ENCODE measurements around the gene PAX7.

Gene PAX7

DNA sequence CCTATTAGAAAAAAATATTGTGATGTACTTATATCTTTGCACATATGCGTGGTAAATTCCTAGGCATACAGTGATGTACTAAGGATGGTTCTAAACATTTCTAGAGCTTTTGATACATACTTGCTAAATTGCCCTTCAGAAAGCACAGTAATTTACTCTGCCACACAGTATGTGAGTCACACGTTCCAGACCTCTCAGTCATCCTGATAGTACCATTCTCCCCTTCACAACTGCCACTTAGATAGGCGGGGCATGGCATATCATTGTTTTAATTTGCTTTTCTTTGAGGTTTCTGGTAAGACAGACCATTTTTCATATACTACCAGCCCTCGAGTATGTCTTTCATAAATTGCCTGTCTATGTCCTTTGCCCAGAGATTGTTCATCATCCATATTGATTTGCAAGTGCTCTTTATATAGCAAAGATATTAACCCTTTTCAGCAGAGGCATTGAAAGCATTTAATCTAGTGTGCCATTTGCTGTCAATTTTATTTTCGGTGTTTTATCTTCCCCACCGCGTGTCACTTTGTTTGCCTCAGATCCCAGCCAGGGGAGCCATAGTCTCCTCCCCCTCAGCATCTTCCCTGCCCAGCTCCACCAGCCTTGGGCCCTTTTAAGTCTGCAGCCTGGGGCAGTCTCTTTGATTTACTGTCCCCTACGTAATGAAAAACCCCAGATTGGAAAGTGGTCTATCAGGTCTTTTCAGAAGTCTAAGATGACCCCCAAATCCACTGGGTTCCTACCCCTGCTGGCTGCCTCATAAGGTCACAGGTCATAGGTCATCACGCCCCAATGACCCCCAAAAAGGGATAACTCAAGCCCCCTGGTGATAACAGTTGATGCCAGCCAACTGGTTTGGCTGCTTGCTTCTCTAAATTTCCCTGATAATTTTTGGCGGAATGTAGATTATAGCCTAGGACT, 11.8 kb upstream of the PAX7 start:
- DNase-seq (ENCODE audit: low read depth in 2 of 2), result no peak

DNA sequence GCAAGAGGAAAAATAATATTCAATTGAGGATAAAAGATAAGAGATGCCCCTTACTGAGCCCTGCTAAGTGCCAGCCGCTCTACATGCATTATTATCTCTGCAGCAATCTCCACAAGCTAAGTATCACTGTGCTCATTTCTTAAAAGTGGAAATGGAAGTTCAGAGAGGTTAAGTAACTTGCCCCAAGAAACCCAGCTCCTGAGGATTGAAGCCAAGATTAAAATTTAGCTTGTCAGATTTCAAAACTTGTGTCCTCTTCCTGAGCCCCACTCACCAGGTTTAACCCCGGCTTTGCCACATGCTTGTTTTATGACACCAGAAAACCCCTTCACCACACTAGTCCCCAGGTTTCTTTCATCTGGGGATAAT, 11.2 kb upstream of the PAX7 start:
- DNase-seq (ENCODE audit: low read depth in 2 of 2), result no peak

DNA sequence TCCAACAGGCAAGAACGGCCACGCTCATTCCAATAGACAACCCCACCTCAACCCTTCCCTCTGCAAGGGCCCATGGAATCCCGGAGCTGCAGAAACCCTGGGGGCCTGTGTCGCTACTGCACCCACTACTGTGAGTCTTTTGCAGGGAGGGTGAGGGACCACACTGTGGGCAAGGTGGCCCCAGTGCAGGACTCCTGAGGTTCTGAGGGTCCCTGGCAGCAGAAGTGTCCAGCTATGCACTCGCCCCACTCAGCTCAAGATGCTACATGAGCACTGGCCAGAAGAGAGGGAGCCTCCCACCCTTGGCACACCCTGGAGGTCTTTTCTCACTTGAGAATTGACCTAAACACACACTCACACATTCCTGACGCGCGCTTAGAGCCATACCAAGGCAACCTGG, 2.1 kb upstream of the PAX7 start:
- DNase-seq (ENCODE audit: low read depth in 2 of 2), result no peak

DNA sequence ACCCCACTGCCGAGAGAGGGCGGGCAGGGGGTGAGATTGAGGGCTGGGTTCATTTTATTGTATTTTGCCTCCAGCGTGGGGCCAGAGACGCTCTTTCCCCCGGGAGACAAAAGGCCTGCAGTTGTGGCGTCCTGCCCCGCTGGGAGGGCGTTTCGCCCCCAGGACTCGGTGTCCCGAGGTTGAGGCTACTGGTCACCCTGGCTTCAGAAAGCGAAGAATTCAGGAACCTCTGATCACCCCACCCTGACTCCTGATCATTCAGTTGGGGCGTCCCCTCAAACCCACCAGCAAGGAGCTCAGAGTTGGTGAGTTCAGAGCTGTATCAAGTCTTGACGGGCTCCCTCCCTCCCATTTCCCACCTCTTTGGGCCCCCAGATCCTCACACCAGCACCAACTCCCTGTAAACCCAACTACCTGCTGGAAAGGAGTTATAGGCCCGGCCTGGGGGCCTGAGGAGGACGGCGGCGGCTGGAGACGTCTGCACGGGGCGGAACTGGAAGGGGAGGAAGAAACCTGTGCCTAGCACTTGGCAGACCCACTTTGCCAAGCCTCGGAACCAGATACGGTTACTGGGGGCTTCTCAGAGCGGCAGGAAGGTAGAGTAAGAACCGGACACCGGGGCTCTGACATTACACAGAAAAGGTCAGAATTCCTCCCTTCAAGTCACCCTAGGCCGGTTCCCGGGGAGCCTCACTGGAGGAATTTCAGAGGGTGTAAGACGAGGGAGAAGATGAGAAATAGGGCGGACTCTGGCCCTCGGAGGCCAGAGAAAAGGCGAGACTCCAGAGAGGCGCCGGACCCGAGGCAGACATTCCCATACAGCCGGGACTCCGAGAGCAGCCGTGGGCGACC, 761 bp upstream of the PAX7 start:
- no peak for DNase-seq (ENCODE audit: low read depth in 2 of 2)

DNA sequence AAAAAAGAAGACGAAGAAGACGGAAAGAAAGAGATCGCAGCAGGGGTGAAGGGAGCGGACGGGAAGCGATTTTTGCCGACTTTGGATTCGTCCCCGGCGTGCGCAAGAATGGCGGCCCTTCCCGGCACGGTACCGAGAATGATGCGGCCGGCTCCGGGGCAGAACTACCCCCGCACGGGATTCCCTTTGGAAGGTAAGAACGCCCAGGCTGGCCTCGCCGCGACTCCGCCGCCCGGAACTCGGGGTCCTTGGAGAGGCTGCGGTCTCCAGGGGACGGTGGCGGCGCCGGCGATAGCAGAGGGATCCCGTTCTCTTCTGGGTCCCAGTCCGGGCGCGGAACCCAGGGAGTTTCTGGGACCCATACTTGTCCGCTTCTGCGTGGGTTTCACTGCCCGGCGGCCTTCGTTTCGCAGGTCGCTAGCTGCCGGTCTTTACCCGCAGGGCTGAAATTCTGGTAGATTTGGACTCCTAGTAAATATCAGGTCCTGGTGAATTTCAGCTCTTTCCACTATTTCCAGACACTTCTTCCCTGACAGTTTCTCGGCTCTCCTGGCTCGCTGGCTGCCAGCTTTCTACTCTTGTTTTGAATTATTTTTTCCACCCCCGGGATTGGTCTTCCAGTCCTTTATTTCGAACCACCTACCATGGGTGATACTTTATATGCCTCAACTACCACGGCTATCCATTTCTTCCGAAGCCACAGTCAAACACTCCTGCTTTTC, 1.0 kb downstream of the PAX7 start:
- DNase-seq (ENCODE audit: low read depth in 2 of 2), result no peak

DNA sequence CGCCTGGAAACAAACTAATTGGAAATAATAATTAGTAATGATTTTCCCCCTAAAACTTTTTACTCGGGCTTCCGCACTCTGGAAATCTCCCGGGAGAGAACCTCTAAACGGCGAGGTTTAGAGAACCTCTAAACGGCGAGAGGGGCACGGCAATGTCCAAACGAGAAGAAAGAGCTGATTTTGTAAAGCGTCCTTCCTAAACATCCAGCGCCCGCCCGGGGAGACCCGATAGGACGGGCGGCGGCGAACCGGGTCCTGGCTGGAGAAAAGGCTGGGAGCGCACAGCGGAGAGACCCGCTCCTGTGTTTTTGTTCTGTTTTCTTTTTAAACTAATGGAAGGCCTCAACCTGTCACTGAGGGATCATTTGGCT, 1.6 kb downstream of the PAX7 start:
- DNase-seq (ENCODE audit: low read depth in 2 of 2), result no peak

DNA sequence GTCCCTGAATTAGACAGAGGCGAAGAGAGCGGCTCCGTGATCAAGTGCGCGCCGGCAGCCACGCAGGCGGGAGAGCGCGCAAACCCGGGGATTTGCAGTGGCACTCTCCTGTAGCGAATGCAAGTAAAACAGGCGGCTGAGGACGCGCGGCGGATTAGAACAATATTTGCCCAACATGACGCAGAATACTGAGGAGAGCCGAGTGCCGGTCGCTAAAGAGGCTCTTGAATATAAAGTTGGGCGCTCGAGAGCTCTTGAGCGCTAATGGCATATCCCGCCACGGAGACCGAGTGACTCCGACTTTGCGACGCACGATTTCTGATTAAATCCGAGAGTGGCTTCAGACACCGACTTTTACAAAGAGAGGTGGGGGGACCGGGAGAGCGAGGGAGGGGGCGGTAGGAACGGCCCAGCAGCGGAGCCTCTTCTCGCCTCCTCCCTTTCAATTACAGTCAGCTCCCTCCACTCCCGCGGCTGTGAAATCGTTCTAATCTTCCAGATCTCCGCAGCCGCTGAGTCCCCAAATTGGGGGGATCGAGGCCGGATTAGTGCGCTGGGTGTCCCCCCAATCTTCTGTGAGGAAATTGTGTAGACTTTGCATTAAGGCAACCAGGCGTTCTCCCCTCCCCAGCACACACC, 2.3 kb downstream of the PAX7 start:
- DNase-seq (ENCODE audit: low read depth in 2 of 2), result no peak

DNA sequence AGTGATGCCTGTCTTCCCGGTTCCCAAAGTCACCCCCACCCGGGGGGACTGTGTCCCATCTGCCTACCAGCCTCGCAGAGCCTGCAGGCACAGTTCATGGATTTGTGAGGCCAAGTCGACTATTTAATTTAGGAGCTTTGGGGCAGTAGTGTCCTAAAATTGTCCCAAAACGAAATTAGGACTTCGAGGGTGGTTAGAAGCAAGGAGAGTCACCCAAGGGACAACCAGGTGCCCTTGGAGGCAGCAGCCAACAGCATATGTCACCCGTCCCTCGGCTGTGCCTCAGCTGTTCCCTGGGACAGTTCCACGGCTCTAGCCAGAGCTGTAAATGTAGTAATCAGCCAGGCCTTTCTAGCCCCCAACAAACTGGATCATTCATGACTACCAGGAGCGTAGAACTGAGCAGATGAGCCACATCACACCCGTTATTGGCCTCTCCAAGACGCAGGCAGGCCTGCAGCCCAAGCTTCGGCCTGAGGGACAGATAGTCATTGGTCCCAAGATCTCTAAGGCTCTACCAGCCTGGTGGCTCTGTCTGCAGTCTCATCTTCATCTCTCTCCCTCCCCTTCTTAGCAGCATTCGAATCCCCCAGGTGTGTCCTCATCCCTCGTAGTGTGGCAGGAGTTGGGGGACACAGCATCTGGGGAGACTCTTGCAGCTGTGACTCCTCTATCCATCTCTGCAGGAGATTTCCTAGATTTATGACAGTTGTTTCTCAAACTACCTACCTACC, 2.9 kb downstream of the PAX7 start:
- DNase-seq (ENCODE audit: low read depth in 2 of 2), result no peak

DNA sequence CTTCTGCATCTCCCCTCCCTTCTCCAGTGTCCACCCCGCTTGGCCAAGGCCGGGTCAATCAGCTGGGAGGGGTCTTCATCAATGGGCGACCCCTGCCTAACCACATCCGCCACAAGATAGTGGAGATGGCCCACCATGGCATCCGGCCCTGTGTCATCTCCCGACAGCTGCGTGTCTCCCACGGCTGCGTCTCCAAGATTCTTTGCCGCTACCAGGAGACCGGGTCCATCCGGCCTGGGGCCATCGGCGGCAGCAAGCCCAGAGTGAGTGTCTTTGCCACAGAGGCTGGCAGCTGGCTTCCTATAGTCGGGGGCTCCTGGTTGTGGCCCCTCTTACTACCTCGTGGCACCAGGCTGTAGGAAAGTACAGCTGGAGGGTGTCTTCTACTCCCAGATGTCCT, 3.6 kb downstream of the PAX7 start:
- DNase-seq (ENCODE audit: low read depth in 2 of 2), result no peak

DNA sequence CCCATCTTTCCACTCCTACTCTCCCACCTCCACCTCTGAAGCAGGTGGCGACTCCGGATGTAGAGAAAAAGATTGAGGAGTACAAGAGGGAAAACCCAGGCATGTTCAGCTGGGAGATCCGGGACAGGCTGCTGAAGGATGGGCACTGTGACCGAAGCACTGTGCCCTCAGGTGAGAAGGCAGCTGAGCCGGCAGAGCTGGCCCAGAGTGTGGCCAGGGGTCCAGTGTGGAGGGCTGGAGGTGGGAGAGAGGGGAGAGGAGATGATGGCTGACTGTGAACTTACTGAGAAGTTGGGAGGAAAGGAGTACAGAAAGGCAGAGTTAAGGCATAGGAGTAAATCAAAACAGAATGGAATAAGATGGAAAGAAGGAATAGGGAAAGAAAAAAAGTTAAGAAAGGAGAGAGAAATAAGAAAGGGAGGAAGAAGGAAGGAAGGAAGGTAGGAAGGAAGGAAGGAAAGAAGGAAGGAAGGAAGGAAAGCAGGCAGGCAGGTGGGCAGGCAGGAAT, 4.5 kb downstream of the PAX7 start:
- no peak for DNase-seq (ENCODE audit: low read depth in 2 of 2)

DNA sequence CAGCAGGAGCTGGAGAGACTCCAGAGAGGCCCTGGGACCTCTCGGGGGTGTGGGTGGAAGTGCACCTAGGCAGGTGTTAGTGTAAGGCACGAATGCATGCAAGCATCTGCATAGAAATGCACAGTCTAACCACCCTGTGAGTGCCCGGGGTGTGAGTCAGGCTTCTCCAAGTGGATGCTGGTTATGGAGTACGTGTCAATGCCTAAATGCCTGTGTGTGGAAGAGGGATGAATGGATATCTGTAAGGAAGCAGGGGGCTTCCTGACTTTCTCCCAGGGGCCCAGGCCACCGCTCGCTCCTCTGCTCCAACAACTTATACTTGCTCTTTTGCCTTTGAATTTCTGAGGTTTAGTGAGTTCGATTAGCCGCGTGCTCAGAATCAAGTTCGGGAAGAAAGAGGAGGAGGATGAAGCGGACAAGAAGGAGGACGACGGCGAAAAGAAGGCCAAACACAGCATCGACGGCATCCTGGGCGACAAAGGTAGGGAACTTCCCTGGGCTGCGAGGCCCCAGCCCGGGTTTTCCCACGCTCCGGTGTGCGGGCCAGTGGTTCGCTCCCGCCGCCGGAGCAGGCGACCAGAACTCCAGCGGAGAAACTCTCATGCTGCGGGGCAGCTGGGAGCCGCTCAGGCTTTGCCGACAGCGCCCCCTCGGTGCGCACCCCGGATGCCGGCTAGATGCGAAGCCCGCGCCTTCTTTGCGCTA, 5.4 kb downstream of the PAX7 start:
- no peak for DNase-seq (ENCODE audit: low read depth in 2 of 2)

DNA sequence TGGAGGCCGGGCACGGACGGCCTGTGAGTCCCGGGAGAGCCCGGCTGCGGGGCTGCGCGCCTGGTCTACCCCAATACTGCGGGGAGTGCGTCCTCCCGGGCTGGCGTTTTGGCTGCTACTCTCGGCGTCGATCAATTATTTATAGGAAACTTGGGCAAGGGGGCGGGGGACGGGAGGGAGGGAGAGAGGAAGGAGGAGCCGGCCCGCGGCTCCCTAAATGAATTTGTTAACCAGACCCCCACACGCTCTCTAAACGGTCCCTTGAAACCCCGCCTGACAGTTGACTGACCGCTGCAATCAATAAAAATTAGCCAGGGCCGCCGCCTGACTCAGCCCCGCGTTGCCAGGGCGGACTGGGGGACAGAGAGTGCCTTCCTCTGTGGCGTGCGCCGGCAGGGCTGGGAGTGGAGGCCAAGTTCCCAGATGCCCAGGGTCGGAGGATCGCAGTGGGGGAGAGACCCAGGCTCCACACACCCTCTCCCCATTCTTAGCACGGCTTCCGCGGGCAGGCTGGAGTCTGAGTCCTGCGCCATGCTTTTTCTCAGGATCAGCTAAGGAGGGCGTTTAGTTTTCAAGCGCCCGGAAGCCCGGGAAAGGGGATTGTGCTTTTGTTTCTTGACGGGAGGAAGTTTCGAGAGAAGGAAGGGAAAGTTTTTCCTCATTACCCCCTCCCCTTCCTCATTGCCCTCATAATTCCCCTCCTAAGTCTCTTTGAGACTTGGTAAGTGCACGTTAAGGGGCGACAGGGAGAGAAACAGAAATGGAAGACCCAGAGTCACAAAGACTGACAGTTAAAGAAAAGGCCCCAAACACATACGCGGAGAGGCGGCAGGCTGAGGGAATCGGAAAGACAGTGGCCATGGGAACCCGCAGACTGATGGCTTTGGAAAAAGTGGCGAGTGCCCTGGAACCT, 6.2 kb downstream of the PAX7 start:
- no peak for DNase-seq (ENCODE audit: low read depth in 2 of 2)

DNA sequence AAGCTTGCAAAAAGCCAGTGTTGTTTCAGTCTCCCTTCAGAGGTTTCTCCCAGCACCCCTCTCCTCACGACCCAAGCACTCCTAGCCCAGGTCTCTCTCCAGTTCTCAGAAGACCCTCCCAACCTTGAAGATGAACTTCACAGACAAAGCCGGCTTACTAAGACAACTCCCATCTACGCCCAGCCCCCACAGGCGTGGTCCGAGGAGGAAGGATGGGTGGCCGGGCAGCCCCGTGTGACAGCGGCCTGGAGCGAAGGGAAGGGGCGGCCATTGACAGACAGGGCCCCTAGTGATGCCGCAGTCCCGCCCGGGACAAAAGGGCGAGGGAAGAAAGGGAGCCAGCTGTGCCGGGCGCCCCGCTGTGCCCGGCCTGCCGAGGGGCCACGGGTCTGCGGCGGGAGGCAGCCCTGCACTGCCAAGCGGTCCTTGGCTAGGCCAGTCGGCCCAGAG, 6.9 kb downstream of the PAX7 start:
- no peak for DNase-seq (ENCODE audit: low read depth in 2 of 2)

DNA sequence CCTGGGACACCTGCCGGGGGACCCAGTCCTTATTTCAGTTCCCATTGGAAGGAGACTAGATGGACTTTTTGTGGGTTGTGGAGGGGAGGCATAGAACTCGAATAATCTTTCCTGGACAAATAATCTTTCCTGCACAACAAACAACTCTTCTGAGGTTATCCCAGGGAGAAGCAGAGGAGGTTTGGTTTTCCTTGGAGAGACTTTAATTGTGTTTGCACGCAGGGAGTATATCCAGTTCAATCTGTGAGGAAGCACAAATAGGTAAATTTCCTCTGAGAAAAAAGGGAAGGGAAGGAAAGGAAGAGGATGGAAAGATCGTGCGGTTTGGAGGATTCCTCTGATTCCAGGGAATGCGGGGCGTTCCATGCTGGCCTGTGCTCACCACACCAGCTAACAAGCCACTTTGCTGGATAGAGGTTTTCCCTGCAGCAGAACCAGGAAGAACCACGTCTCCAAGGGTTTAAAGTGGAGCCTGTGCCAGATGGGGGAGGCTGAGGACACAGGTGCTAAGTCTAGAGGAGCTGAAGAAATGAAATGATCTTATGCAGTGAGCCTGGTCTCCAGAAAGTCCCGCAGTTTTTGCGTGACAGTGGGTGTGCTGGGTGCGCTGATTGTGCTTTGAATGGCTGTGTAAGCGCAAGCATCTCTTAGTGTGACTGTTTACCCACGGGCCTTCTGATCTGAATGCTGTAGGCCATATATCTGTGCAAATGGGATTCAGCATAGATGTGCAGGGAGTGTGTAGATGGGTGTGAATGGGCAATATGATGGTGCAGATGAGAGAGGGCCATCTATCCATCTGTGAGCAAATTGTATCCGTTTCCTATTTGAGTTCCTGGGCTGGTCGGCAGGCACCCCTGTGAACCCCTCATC, 7.6 kb downstream of the PAX7 start:
- no peak for DNase-seq (ENCODE audit: low read depth in 2 of 2)

DNA sequence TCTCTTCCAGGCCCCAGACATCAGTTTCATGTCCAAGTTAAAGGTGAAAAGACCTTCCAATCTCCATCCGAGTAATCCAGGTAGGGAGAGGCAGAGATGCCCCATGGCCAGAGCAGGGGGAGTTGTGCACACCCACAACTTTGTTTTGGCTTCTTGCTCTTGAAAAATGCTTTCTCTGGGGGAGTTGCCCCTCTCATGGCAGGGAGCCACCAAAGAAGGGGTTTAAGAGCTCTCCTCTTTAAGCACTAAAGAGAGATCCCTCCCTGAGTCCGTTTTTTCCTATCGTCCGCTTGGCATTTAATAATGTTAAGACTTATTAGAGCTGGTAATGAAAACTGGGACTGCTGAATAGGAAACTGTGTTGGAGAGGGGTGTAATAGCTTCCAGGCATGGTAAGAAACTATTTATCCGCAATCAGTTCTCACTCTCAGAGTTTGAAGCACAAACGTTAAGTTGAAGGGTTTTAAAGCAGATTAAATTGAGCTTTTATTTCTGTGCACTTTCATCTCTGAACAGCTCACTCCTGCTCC, 8.3 kb downstream of the PAX7 start:
- no peak for DNase-seq (ENCODE audit: low read depth in 2 of 2)

DNA sequence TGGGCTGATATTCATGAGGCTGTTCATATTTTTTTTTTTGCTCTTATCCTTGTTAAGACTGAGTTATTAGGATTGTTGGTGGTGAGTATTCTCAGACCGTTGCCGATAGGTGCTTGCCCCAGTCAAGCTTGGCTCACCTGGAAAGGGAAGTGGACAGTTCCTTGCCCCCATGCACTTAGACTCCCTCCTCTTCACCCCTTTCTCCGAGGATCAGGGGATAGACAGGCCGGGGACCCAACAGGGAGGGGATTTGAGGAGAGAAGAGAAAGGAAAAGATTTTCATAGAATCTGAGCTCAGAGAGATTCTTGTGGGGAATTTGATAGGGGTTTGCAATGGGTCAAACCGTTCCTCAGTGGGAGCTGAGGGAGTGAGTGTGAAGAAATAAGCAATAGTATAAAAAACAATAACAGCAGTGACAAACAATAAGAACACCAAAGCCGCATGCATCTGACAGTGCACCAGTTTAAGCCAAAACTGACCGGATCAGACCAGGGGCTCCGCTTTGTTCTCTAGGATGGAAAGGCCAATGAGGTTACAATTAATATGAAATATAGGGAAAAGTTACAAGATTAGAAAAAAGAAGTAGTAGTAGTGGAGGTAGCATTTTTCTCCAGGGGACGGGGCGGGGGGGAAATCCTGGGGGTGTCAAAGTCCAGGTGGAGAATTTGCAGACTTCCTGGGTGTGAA, 8.9 kb downstream of the PAX7 start:
- DNase-seq (ENCODE audit: low read depth in 2 of 2), result no peak

DNA sequence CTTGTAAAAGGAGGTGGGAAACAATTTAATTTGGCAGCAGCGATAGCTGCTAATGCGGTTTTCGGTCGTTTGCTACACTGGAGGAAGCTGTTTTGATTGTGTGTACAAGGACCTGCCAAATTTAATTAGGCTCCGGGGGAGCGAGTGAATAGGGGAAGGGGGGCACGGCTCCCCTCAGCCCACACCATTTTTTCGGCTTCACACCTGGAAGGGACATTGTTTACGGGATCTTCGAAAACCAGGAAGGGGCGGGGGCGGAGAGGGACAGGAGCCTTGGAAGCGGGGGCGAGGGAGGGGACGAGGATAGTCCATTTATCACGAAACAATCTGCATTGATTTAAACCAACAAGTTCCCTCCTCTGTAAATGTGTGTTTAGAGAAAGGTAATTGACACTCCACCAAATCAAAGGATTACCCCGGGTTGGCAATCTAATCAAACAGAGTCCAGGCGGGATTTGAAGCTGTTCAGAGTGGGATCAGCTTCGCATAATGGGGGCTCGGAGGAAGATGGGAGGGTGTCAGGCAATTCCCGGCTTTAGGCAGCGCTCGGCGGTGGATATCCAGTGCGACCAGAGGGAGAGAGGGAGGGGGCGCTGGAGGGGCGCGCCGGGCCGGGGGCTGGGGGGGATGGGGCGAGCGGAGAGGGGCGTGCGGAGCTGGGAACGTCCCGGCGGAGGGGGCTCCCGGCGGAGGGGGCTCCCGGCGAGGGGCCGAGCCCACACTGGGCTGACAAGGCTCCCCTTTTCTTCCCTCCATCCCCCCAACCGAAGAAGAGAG, 9.8 kb downstream of the PAX7 start:
- DNase-seq (ENCODE audit: low read depth in 2 of 2), result no peak

Data from stimulated activated CD4-positive, alpha-beta T cell treated with anti-CD3 and anti-CD28 coated beads, Interleukin-12 subunit alpha, Interleukin-12 subunit beta, amount 100 ng/mL, for 24 hours (primary cell).